Measurements from ENCODE around the gene PLEKHM3. TPM values are rescaled to one million over a fixed set of nuclear protein-coding genes. Genes with fewer than 3 reads are reported as not detected.

PLEKHM3 gene
- total and polyA plus RNA-seq, 2 of the 13 experiments (the other 11 are each of a cell fraction or from before 2014, with no cell fraction given): 4.5 to 4.7 TPM

GRCh38 chr2:207819839-207820784 lies 205.2 kb downstream of the PLEKHM3 start (continued):
- no peak for TF ChIP-seq ZXDC (CRISPR knock-in tag; IDR thresholded peaks at IDR 0.05)
- peak; percentile 61; the same call in 1 of the 2 replicates for TF ChIP-seq ZNF644 (CRISPR knock-in tag; IDR thresholded peaks at IDR 0.05; ENCODE audit: low read depth)
- TF ChIP-seq, protein P1, sequence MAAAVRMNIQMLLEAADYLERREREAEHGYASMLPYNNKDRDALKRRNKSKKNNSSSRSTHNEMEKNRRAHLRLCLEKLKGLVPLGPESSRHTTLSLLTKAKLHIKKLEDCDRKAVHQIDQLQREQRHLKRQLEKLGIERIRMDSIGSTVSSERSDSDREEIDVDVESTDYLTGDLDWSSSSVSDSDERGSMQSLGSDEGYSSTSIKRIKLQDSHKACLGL (CRISPR knock-in tag; IDR thresholded peaks at IDR 0.05): no peak
- no peak for TF ChIP-seq PCBP2 (optimal IDR thresholded peaks at IDR 0.05; ENCODE audit: low read depth, low read length, poor library complexity, severe bottlenecking)
- peak; percentile 82 for TF ChIP-seq PHF5A (CRISPR knock-in tag; IDR thresholded peaks at IDR 0.05; ENCODE audit: low read depth, unreplicated experiment)
- TF ChIP-seq FOXC1 (CRISPR knock-in tag; IDR thresholded peaks at IDR 0.05; ENCODE audit: borderline replicate concordance): peak; percentile 80; the same call in 1 of the 2 replicates
- TF ChIP-seq, protein P2, sequence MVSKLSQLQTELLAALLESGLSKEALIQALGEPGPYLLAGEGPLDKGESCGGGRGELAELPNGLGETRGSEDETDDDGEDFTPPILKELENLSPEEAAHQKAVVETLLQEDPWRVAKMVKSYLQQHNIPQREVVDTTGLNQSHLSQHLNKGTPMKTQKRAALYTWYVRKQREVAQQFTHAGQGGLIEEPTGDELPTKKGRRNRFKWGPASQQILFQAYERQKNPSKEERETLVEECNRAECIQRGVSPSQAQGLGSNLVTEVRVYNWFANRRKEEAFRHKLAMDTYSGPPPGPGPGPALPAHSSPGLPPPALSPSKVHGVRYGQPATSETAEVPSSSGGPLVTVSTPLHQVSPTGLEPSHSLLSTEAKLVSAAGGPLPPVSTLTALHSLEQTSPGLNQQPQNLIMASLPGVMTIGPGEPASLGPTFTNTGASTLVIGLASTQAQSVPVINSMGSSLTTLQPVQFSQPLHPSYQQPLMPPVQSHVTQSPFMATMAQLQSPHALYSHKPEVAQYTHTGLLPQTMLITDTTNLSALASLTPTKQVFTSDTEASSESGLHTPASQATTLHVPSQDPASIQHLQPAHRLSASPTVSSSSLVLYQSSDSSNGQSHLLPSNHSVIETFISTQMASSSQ (IDR thresholded peaks at IDR 0.05; ENCODE audit: low read depth): peak; percentile 99
- TF ChIP-seq, protein P2 (CRISPR knock-in tag; IDR thresholded peaks at IDR 0.05; ENCODE audit: borderline replicate concordance): peak; percentile 99
- TF ChIP-seq ZNF484 (CRISPR knock-in tag; IDR thresholded peaks at IDR 0.05; ENCODE audit: borderline replicate concordance, low read depth): no peak
- TF ChIP-seq, protein P3, sequence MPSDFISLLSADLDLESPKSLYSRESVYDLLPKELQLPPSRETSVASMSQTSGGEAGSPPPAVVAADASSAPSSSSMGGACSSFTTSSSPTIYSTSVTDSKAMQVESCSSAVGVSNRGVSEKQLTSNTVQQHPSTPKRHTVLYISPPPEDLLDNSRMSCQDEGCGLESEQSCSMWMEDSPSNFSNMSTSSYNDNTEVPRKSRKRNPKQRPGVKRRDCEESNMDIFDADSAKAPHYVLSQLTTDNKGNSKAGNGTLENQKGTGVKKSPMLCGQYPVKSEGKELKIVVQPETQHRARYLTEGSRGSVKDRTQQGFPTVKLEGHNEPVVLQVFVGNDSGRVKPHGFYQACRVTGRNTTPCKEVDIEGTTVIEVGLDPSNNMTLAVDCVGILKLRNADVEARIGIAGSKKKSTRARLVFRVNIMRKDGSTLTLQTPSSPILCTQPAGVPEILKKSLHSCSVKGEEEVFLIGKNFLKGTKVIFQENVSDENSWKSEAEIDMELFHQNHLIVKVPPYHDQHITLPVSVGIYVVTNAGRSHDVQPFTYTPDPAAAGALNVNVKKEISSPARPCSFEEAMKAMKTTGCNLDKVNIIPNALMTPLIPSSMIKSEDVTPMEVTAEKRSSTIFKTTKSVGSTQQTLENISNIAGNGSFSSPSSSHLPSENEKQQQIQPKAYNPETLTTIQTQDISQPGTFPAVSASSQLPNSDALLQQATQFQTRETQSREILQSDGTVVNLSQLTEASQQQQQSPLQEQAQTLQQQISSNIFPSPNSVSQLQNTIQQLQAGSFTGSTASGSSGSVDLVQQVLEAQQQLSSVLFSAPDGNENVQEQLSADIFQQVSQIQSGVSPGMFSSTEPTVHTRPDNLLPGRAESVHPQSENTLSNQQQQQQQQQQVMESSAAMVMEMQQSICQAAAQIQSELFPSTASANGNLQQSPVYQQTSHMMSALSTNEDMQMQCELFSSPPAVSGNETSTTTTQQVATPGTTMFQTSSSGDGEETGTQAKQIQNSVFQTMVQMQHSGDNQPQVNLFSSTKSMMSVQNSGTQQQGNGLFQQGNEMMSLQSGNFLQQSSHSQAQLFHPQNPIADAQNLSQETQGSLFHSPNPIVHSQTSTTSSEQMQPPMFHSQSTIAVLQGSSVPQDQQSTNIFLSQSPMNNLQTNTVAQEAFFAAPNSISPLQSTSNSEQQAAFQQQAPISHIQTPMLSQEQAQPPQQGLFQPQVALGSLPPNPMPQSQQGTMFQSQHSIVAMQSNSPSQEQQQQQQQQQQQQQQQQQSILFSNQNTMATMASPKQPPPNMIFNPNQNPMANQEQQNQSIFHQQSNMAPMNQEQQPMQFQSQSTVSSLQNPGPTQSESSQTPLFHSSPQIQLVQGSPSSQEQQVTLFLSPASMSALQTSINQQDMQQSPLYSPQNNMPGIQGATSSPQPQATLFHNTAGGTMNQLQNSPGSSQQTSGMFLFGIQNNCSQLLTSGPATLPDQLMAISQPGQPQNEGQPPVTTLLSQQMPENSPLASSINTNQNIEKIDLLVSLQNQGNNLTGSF (CRISPR knock-in tag; IDR thresholded peaks at IDR 0.05): no peak
- 0 out of 2 replicates have a peak, but pooled peaks have one; percentile 34 for TF ChIP-seq ZNF670 (CRISPR knock-in tag; IDR thresholded peaks at IDR 0.05; ENCODE audit: borderline replicate concordance)
- TF ChIP-seq MAFG (CRISPR knock-in tag; IDR thresholded peaks at IDR 0.05): no peak
- TF ChIP-seq GATAD2A (CRISPR knock-in tag; IDR thresholded peaks at IDR 0.05): peak; percentile 99
- TF ChIP-seq KDM1A (CRISPR knock-in tag; IDR thresholded peaks at IDR 0.05): peak; percentile 30; the same call in 1 of the 2 replicates

All from HepG2 (cell line).